ENCODE results near the gene DTNBP1. TPM values are rescaled to one million over a fixed set of nuclear protein-coding genes. Genes with fewer than 3 reads are reported as not detected.

Gene DTNBP1
- total and polyA plus RNA-seq, 4 donors, result 3.1 to 6.0 (median 4.3) TPM

DNA sequence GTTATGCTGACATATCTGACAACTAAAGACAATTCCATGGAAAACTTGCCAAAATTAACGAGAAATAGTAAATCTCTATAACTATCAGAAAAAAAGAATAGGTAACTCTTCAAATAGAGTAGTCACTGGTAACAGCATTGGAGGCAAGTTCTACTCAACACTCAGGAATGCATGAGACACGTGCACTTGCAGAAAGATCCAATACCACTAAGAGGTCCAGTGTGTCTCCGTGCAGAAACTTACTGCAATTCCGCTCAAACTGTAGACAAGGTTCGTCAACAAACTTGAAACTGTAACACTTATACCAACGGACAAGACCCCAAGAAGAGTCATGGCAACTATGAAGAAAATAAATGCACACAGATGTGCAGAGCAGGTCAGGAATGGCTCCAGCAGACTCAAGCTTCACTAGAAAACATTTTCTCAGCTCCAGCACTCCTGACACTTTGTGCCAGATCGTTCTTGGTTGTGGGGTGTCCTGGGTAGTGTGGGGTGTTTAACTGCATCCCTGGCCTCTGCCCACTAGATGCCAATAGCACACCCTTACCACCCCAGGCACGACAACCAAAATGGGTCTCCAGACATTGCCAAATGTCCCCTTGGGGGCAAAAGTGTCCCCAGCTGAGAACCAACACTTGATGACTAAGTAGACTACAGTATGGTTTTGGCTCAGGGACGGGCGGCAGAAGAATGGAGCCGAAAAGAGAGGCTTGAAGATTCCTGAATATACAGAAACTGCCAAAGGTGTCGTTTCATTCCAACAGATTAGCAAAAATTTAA is 134.8 kb downstream of the DTNBP1 start:
- no peaks in the 10 kb centered on the region for H3K27me3 ChIP-seq (ENCODE audit: control insufficient read depth in 4 of 4, insufficient read depth in 4 of 4, low read length in 3 of 4)
- no peaks in the 10 kb centered on the region for H3K9me3 ChIP-seq (ENCODE audit: control insufficient read depth in 4 of 4, low read length in 3 of 4)
- H3K4me3 ChIP-seq (ENCODE audit: low read depth in 1 of 3, low read length in 3 of 3), result no peak overlapping the region
- H3K9ac ChIP-seq (ENCODE audit: low read depth in 1 of 2, low read length in 2 of 2), result no peak overlapping the region
- H3K4me1 ChIP-seq (ENCODE audit: control insufficient read depth in 4 of 4, insufficient read depth in 4 of 4, low read length in 3 of 4), result no peaks in the 10 kb centered on the region
- TF ChIP-seq EGR1 (IDR thresholded peaks at IDR 0.05; ENCODE audit: low read depth in 2 of 2) (no peak), HNF4A (conservative IDR thresholded peaks at IDR 0.05) (no peak), FOXA1 (IDR thresholded peaks at IDR 0.05) (no peak), NR2F2 (IDR thresholded peaks at IDR 0.05) (no peak), RXRA (IDR thresholded peaks at IDR 0.05) (no peak), RAD21 (IDR thresholded peaks at IDR 0.05) (no peak), TAF1 (conservative IDR thresholded peaks at IDR 0.05) (no peak), JUND (IDR thresholded peaks at IDR 0.05) (no peak), YY1 (IDR thresholded peaks at IDR 0.05) (no peak), GABPA (IDR thresholded peaks at IDR 0.05 in 1 of 2, conservative IDR thresholded peaks at IDR 0.05 in 1 of 2) (no peak), ZBTB33 (IDR thresholded peaks at IDR 0.05) (no peak), HNF4G (IDR thresholded peaks at IDR 0.05) (no peak)
- TF ChIP-seq, protein P1, sequence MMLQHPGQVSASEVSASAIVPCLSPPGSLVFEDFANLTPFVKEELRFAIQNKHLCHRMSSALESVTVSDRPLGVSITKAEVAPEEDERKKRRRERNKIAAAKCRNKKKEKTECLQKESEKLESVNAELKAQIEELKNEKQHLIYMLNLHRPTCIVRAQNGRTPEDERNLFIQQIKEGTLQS (IDR thresholded peaks at IDR 0.05), result no peak
- TF ChIP-seq, protein P2, sequence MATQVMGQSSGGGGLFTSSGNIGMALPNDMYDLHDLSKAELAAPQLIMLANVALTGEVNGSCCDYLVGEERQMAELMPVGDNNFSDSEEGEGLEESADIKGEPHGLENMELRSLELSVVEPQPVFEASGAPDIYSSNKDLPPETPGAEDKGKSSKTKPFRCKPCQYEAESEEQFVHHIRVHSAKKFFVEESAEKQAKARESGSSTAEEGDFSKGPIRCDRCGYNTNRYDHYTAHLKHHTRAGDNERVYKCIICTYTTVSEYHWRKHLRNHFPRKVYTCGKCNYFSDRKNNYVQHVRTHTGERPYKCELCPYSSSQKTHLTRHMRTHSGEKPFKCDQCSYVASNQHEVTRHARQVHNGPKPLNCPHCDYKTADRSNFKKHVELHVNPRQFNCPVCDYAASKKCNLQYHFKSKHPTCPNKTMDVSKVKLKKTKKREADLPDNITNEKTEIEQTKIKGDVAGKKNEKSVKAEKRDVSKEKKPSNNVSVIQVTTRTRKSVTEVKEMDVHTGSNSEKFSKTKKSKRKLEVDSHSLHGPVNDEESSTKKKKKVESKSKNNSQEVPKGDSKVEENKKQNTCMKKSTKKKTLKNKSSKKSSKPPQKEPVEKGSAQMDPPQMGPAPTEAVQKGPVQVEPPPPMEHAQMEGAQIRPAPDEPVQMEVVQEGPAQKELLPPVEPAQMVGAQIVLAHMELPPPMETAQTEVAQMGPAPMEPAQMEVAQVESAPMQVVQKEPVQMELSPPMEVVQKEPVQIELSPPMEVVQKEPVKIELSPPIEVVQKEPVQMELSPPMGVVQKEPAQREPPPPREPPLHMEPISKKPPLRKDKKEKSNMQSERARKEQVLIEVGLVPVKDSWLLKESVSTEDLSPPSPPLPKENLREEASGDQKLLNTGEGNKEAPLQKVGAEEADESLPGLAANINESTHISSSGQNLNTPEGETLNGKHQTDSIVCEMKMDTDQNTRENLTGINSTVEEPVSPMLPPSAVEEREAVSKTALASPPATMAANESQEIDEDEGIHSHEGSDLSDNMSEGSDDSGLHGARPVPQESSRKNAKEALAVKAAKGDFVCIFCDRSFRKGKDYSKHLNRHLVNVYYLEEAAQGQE (IDR thresholded peaks at IDR 0.05), result no peak
- TF ChIP-seq, protein P3, sequence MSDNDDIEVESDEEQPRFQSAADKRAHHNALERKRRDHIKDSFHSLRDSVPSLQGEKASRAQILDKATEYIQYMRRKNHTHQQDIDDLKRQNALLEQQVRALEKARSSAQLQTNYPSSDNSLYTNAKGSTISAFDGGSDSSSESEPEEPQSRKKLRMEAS (IDR thresholded peaks at IDR 0.05), result no peak
- H3K36me3 ChIP-seq (ENCODE audit: control insufficient read depth in 4 of 4, insufficient read depth in 3 of 4, low read depth in 1 of 4, low read length in 3 of 4), result peaks cover 0 to 26% (median 3%) of the 10 kb centered on the region in 4 donors
- DNase-seq (ENCODE audit: low spot score), result no peak
- H3K27ac ChIP-seq (ENCODE audit: low read depth in 1 of 2, low read length in 2 of 2), result no peak overlapping the region
- 97% methylated on average over 12 of the region's 12 CpGs for WGBS

DNA sequence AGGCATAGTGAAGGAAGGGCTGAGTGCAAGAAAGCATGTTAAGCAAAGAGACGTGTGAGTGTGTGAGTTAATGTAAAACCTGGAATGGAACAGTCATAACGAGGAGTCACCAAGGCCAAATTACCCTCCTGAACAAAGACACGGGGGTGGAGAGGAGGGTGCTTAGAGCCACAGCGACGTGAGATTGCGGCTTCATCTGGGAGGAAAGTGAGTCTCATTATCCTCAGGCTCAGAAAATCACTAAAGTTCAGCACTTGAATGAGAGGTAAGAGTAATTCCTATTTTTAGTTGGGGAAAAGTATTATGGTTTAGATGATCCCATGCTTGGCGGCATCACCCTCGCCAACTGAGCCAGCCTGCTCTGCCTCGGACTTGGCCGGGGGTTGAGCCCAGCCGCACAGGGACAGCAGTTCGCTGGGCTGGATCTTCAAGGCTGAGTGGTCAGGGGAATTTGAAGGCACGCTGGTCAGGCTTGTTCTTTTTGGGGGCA is 136.6 kb downstream of the DTNBP1 start:
- H3K27ac ChIP-seq (ENCODE audit: low read depth in 1 of 2, low read length in 2 of 2), result no peak overlapping the region
- DNase-seq (ENCODE audit: low spot score), result peak; percentile 8
- peaks cover 0 to 23% (median 8%) of the 10 kb centered on the region in 4 donors for H3K36me3 ChIP-seq (ENCODE audit: control insufficient read depth in 4 of 4, insufficient read depth in 3 of 4, low read depth in 1 of 4, low read length in 3 of 4)
- 96% methylated on average over 13 of the region's 13 CpGs for WGBS
- no peaks in the 10 kb centered on the region for H3K9me3 ChIP-seq (ENCODE audit: control insufficient read depth in 4 of 4, low read length in 3 of 4)
- no peaks in the 10 kb centered on the region for H3K4me1 ChIP-seq (ENCODE audit: control insufficient read depth in 4 of 4, insufficient read depth in 4 of 4, low read length in 3 of 4)
- no peak overlapping the region for H3K9ac ChIP-seq (ENCODE audit: low read depth in 1 of 2, low read length in 2 of 2)
- H3K4me3 ChIP-seq (ENCODE audit: low read depth in 1 of 3, low read length in 3 of 3), result no peak overlapping the region
- no peaks in the 10 kb centered on the region for H3K27me3 ChIP-seq (ENCODE audit: control insufficient read depth in 4 of 4, insufficient read depth in 4 of 4, low read length in 3 of 4)
- TF ChIP-seq, protein P1 (IDR thresholded peaks at IDR 0.05), result no peak
- TF ChIP-seq, protein P2 (IDR thresholded peaks at IDR 0.05), result no peak
- TF ChIP-seq TAF1 (conservative IDR thresholded peaks at IDR 0.05) (no peak), NR2F2 (IDR thresholded peaks at IDR 0.05) (no peak), HNF4G (IDR thresholded peaks at IDR 0.05) (no peak), RAD21 (IDR thresholded peaks at IDR 0.05) (no peak), FOXA2 (IDR thresholded peaks at IDR 0.05) (no peak), RXRA (IDR thresholded peaks at IDR 0.05) (no peak), HNF4A (conservative IDR thresholded peaks at IDR 0.05) (no peak), YY1 (IDR thresholded peaks at IDR 0.05) (no peak), FOXA1 (IDR thresholded peaks at IDR 0.05) (no peak), JUND (IDR thresholded peaks at IDR 0.05) (no peak)
- TF ChIP-seq, protein P4, sequence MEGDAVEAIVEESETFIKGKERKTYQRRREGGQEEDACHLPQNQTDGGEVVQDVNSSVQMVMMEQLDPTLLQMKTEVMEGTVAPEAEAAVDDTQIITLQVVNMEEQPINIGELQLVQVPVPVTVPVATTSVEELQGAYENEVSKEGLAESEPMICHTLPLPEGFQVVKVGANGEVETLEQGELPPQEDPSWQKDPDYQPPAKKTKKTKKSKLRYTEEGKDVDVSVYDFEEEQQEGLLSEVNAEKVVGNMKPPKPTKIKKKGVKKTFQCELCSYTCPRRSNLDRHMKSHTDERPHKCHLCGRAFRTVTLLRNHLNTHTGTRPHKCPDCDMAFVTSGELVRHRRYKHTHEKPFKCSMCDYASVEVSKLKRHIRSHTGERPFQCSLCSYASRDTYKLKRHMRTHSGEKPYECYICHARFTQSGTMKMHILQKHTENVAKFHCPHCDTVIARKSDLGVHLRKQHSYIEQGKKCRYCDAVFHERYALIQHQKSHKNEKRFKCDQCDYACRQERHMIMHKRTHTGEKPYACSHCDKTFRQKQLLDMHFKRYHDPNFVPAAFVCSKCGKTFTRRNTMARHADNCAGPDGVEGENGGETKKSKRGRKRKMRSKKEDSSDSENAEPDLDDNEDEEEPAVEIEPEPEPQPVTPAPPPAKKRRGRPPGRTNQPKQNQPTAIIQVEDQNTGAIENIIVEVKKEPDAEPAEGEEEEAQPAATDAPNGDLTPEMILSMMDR (IDR thresholded peaks at IDR 0.05; ENCODE audit: low read depth, low read length, missing input control), result no peak
- TF ChIP-seq, protein P3 (IDR thresholded peaks at IDR 0.05), result no peak

Data from liver (tissue), 9 donors.